Suprapubic skin (tissue), 3 donors: ENCODE results near the gene NEURL4.

ENCODE experiments used
- POLR2A ChIP-seq, 2 donors: fragments of 450-650 bp; IDR thresholded peaks; one replicate each; pipeline ENCODE4 v1.6.1; 2017; ENCODE audit warnings: antibody characterized with exemption in 2 of 2, mild to moderate bottlenecking in 2 of 2, moderate library complexity in 2 of 2
- TF ChIP-seq, protein P1 (sequence below), 2 donors: fragments of 200-600 bp in 1 of 2; fragments of 450-650 bp in 1 of 2; sonication (generic) in 1 of 2; IDR thresholded peaks; one replicate each; pipeline ENCODE4 v1.5.1; 2016 to 2019; ENCODE audit warnings: antibody characterized with exemption in 2 of 2, mild to moderate bottlenecking in 1 of 2, moderate library complexity in 1 of 2

- no peak for TF ChIP-seq POLR2A (IDR thresholded peaks at IDR 0.05)
- TF ChIP-seq, protein P1, sequence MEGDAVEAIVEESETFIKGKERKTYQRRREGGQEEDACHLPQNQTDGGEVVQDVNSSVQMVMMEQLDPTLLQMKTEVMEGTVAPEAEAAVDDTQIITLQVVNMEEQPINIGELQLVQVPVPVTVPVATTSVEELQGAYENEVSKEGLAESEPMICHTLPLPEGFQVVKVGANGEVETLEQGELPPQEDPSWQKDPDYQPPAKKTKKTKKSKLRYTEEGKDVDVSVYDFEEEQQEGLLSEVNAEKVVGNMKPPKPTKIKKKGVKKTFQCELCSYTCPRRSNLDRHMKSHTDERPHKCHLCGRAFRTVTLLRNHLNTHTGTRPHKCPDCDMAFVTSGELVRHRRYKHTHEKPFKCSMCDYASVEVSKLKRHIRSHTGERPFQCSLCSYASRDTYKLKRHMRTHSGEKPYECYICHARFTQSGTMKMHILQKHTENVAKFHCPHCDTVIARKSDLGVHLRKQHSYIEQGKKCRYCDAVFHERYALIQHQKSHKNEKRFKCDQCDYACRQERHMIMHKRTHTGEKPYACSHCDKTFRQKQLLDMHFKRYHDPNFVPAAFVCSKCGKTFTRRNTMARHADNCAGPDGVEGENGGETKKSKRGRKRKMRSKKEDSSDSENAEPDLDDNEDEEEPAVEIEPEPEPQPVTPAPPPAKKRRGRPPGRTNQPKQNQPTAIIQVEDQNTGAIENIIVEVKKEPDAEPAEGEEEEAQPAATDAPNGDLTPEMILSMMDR (IDR thresholded peaks at IDR 0.05), result no peak
These were observed 38.9 kb upstream of the NEURL4 start for GRCh38 chr17:7367918-7368598.
